Thymus (tissue), 14 donors: ENCODE results near the gene SLC39A6. TPM values are rescaled to one million over a fixed set of nuclear protein-coding genes. Genes with fewer than 3 reads are reported as not detected.
"Not testable (repeated sequence)": the region's sequence is repeated elsewhere in the genome, so short reads cannot be mapped to it uniquely, and the experiment has no call there.

Experiments used
- DNase-seq, 9 donors: peaks; one replicate each; pipeline ENCODE4 v3.0.0-alpha.2; 2013; ENCODE audit warnings: low spot score in 9 of 9, low read depth in 6 of 9, missing footprints in 1 of 9
- H3K27ac ChIP-seq, 2 donors: one replicate each; pipeline ENCODE4 v1.5.1; 2013; ENCODE audit warnings: control low read depth in 1 of 2, low read depth in 1 of 2, low read length in 1 of 2, mild to moderate bottlenecking in 1 of 2, moderate library complexity in 1 of 2
- H3K27me3 ChIP-seq, 2 donors: one replicate each; pipeline ENCODE4 v1.5.1; 2013; ENCODE audit warnings: low read length in 1 of 2; ENCODE audit not compliant: control insufficient read depth in 2 of 2, insufficient read depth in 1 of 2
- H3K36me3 ChIP-seq, 2 donors: one replicate each; pipeline ENCODE4 v1.5.1; 2013; ENCODE audit warnings: low read length in 1 of 2, mild to moderate bottlenecking in 1 of 2, moderate library complexity in 1 of 2; ENCODE audit not compliant: control insufficient read depth in 2 of 2, insufficient read depth in 2 of 2
- H3K4me1 ChIP-seq, 2 donors: one replicate each; pipeline ENCODE4 v1.5.1; 2013; ENCODE audit warnings: low read length in 2 of 2; ENCODE audit not compliant: control insufficient read depth in 2 of 2, insufficient read depth in 2 of 2
- H3K4me3 ChIP-seq, 2 donors: one replicate each; pipeline ENCODE4 v1.5.1; 2013; ENCODE audit warnings: low read length in 2 of 2, control low read depth in 1 of 2, mild to moderate bottlenecking in 1 of 2
- H3K9me3 ChIP-seq, 2 donors: one replicate each; pipeline ENCODE4 v1.5.1; 2013; ENCODE audit warnings: low read length in 1 of 2, mild to moderate bottlenecking in 1 of 2; ENCODE audit not compliant: control insufficient read depth in 2 of 2, insufficient read depth in 1 of 2
- WGBS: extraction: QIAGEN DNeasy Blood & Tissue Kit; methylation state at CpG from one replicate; pipeline ENCODE4 v1.1.7; 2013; 5-methylcytosine and 5-hydroxymethylcytosine counted together
- long read RNA-seq, 10 donors: transcript quantifications; one replicate each; lab custom pipeline, GENCODE V29; 2026
- polyA plus RNA-seq: library from polyadenylated mRNA; stranded (reverse); fragments of 200-250 nt; gene quantifications from one replicate; pipeline ENCODE4 v1.2.3, GENCODE V29; 2013
- total RNA-seq: library from RNA; stranded (reverse); fragments of 120-200 nt; gene quantifications from one replicate; pipeline ENCODE4 v1.2.4, GENCODE V29; 2013
- donor health status: healthy.

SLC39A6 gene, protein sequence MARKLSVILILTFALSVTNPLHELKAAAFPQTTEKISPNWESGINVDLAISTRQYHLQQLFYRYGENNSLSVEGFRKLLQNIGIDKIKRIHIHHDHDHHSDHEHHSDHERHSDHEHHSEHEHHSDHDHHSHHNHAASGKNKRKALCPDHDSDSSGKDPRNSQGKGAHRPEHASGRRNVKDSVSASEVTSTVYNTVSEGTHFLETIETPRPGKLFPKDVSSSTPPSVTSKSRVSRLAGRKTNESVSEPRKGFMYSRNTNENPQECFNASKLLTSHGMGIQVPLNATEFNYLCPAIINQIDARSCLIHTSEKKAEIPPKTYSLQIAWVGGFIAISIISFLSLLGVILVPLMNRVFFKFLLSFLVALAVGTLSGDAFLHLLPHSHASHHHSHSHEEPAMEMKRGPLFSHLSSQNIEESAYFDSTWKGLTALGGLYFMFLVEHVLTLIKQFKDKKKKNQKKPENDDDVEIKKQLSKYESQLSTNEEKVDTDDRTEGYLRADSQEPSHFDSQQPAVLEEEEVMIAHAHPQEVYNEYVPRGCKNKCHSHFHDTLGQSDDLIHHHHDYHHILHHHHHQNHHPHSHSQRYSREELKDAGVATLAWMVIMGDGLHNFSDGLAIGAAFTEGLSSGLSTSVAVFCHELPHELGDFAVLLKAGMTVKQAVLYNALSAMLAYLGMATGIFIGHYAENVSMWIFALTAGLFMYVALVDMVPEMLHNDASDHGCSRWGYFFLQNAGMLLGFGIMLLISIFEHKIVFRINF
- total RNA-seq, result 20.5 TPM
- polyA plus RNA-seq, result 12.8 TPM
- long read RNA-seq, donor 1, result 0 reads
- long read RNA-seq, donor 2, transcript SLC39A6-201 (10 exons, 3,543 nt), result major isoform, 7 of 139 reads
- long read RNA-seq, donor 2, partial matches to known transcripts, result 111 of 139 reads
- long read RNA-seq, donor 2, other reads (novel, unspliced or antisense), result 20 of 139 reads
- long read RNA-seq, donor 3, transcript SLC39A6-201 (10 exons, 3,543 nt), result major isoform, 6 of 17 reads
- long read RNA-seq, donor 3, partial matches to known transcripts, result 9 of 17 reads
- long read RNA-seq, donor 3, other reads (novel, unspliced or antisense), result 0 of 17 reads
- long read RNA-seq, donor 4, partial matches to known transcripts, result 0 of 4 reads
- long read RNA-seq, donor 4, other reads (novel, unspliced or antisense), result 0 of 4 reads
- long read RNA-seq, donor 5, transcript SLC39A6-201 (10 exons, 3,543 nt), result major isoform, 6 of 11 reads
- long read RNA-seq, donor 5, partial matches to known transcripts, result 5 of 11 reads
- long read RNA-seq, donor 5, other reads (novel, unspliced or antisense), result 0 of 11 reads
- long read RNA-seq, donor 6, transcript SLC39A6-201 (10 exons, 3,543 nt), result major isoform, 5 of 37 reads
- long read RNA-seq, donor 6, partial matches to known transcripts, result 32 of 37 reads
- long read RNA-seq, donor 6, other reads (novel, unspliced or antisense), result 0 of 37 reads
- long read RNA-seq, donor 7, partial matches to known transcripts, result 0 of 3 reads
- long read RNA-seq, donor 7, other reads (novel, unspliced or antisense), result 0 of 3 reads
- long read RNA-seq, donor 8, partial matches to known transcripts, result 5 of 5 reads
- long read RNA-seq, donor 8, other reads (novel, unspliced or antisense), result 0 of 5 reads
- long read RNA-seq, donor 9, partial matches to known transcripts, result 0 of 4 reads
- long read RNA-seq, donor 9, other reads (novel, unspliced or antisense), result 0 of 4 reads
- long read RNA-seq, donor 10, transcript SLC39A6-201 (10 exons, 3,543 nt), result major isoform, 6 of 20 reads
- long read RNA-seq, donor 10, partial matches to known transcripts, result 13 of 20 reads
- long read RNA-seq, donor 10, other reads (novel, unspliced or antisense), result 0 of 20 reads

DNA sequence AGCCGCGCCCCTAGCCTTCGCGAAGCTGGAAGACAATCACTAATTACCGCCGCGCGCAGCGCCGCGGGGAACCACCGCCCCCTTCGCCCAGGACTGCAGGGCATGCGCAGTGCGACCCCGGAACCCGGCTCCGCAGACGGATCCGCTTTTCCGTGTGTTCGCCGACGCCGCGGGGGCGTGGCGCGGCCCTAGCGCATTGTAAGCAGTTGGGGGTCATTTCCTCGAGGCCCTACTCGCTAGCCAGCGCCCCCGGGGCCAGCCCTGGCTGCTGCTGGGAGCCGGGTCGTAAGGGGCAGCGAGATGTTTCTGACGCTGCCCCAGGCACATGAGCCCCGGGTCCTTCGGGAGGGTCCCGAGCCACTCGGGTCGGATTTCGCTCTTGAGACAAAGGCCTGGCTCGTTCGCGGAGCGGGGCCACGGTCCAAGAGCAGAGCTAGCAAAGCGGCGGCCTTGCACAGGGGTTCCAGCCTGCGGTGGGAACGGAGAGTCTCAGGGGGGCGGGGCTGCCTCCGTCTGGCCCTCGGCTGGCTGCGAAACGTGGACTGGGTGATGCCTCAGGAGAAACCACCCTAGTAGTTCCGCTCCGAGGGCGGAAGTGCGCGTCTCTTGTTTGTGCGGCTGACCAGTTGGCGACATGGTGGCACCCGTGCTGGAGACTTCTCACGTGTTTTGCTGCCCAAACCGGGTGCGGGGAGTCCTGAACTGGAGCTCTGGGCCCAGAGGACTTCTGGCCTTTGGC lies at the start of gene SLC39A6, which contains the start of gene ELP2:
TSS of gene SLC39A6 (minus strand) at position 41 of the 739 bp plus-strand sequence. CDS start 2,333 bp downstream, outside the sequence.
TSS of gene ELP2 (plus strand) at position 600 of the 739 bp plus-strand sequence. CDS start at position 635, 35 bp downstream.
- no peaks in the 10 kb centered on the region for H3K27me3 ChIP-seq
- peaks cover 0 to 5% of the 10 kb centered on the region in 2 donors for H3K36me3 ChIP-seq
- DNase-seq, result peak; percentile 85 to 98 (median 94)
- peaks cover 15 to 27% of the 10 kb centered on the region in 2 donors for H3K4me1 ChIP-seq
- H3K27ac ChIP-seq, result peak within 1 kb of the TSS; percentile 97 to 98
- under 1% methylated on average over 69 of the region's 69 CpGs for WGBS
- peaks cover 0 to 2% of the 10 kb centered on the region in 2 donors for H3K9me3 ChIP-seq
- peak within 1 kb of the TSS; percentile 77 to 99 for H3K4me3 ChIP-seq

DNA sequence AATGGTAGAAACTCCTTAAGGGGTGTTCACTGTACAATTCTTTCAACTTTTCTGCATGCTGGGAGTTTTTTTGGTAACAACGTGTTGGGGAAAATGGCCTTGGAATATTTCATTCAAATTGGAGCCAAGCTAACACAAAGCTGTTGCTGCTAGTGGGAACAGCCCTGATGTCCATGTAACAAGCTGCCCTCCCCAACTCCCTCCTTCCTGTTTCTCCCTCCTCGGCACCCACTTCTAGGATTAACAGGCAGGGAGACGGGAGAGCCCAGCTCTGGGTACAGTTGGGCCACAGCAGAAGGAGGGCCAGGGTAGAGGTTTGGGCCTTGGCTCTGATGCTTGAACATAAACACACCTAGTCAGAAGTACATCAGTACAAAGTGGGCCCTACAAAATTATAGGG lies 48.8 kb upstream of the SLC39A6 start:
- Histone ChIP-seq H3K4me1 (no peaks in the 10 kb centered on the region), H3K27ac (no peak overlapping the region), H3K27me3 (no peaks in the 10 kb centered on the region), H3K9me3 (no peaks in the 10 kb centered on the region), H3K36me3 (peaks cover 29 to 33% of the 10 kb centered on the region in 2 donors), H3K4me3 (no peak overlapping the region)
- WGBS, result 95% methylated on average over 3 of the region's 3 CpGs
- DNase-seq, result no peak

DNA sequence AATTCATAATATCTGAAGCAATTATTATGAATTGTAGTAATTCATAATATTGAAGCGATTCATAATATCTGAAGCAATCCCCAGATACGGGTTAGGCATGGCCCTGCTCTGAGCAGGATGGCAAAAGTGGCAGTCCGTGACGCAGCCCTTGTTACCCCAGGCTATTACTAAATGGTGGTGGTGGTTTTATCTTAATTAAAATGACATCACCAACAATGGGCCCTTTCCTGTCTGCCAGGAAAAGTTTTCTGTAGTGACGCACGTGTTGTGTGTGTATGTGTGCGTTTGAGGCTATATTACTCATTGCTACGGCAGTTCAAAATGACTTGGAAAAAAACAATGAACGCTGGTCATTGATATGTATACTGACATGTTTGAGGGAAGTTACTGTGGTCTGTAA lies 47.6 kb upstream of the SLC39A6 start:
- peaks cover 37 to 38% of the 10 kb centered on the region in 2 donors for H3K36me3 ChIP-seq
- WGBS, result 98% methylated on average over 9 of the region's 9 CpGs

DNA sequence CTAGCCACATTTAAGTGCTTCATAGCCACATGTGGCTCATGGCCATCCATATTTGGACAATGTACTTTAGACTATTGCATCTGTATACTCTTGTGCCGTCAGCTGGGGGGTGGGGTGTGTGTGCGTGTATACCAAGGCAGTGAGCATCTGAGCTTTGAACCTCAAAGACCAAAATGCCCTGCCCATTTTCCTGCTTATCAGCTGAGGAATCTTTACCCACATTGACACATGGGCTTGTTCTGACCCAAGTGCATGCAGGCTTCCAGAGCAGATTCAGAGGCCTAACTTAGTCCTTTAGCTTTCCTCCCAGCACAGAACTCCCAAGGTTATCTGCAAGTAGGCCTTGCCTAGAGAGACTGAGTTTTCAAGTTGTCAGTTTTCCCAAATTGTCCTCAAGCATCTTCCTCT lies 47.0 kb upstream of the SLC39A6 start:
- Histone ChIP-seq H3K4me1 (no peaks in the 10 kb centered on the region), H3K27ac (no peak overlapping the region), H3K36me3 (peaks cover 39 to 41% of the 10 kb centered on the region in 2 donors), H3K27me3 (no peaks in the 10 kb centered on the region), H3K4me3 (no peak overlapping the region), H3K9me3 (no peaks in the 10 kb centered on the region)
- 97% methylated on average over 2 of the region's 2 CpGs for WGBS
- no peak for DNase-seq

More for the DNA sequence above, 47.6 kb upstream of the SLC39A6 start:
- Histone ChIP-seq H3K27me3 (no peaks in the 10 kb centered on the region), H3K27ac (no peak overlapping the region), H3K4me1 (no peaks in the 10 kb centered on the region), H3K9me3 (no peaks in the 10 kb centered on the region), H3K4me3 (no peak overlapping the region)
- no peak for DNase-seq

DNA sequence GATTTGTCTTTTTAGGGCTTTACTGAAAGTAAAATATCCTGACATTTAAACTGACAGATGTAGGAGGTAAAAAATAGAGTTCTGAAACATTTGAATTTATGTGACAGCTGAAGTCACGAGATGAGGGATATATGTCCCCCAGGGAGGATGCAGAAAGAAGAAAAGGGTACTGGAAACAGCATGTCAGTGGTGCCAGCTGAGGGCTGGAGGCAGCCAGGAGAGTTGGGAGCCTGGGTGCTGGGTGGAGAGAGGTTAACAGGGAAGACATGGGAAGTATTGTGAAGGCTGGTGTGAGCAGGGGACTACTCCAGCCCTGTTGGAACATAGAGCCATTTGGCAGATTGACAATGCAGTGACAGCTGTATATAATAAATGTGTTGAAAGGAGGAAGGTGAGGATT lies 46.3 kb upstream of the SLC39A6 start:
- 98% methylated on average over 1 of the region's 1 CpG for WGBS
- Histone ChIP-seq H3K4me3 (no peak overlapping the region), H3K36me3 (peaks cover 45% of the 10 kb centered on the region in 2 donors), H3K27me3 (no peaks in the 10 kb centered on the region), H3K4me1 (no peaks in the 10 kb centered on the region), H3K9me3 (no peaks in the 10 kb centered on the region), H3K27ac (no peak overlapping the region)
- no peak for DNase-seq

DNA sequence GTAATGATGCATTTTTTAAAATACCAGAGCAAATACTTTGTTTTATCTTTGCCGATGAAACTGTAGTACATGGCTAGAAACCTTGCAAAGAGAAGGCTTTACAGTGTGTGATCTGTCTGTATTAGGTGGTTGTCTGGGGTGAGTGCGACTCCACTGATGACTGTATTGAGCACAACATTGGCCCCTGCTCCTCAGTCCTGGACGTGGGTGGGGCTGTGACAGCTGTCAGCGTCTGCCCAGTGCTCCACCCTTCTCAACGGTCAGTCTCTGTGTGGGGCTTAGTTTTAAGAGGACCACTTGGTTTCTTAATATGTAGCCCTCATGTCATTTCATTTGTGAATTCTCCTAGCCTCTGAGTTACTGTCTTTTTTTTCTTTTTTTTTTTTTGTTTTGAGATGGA lies 40.8 kb upstream of the SLC39A6 start:
- no peaks in the 10 kb centered on the region for H3K27me3 ChIP-seq
- 78% methylated on average over 5 of the region's 5 CpGs for WGBS
- DNase-seq, result no peak
- H3K4me3 ChIP-seq, result no peak overlapping the region
- H3K9me3 ChIP-seq, result no peaks in the 10 kb centered on the region
- no peaks in the 10 kb centered on the region for H3K4me1 ChIP-seq
- H3K27ac ChIP-seq, result no peak overlapping the region
- peaks cover 41 to 62% of the 10 kb centered on the region in 2 donors for H3K36me3 ChIP-seq

DNA sequence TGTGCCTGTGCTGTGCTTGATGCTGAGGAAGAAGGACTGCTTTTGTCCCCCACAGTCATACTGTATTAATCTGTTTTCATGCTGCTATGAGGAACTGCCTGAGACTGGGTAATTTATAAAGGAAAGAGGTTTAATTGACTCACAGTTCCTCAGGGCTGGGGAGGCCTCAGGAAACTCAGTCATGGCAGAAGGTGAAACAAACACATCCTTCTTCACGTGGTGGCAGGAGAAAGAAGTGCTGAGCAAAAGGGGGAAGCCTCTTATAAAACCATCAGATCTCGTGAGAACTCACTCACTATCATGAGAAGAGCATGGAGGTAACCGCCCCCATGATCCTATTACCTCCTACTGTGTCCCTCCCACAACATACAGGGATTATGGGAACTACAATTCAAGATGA lies 39.2 kb upstream of the SLC39A6 start:
- not testable (repeated sequence) for H3K27ac ChIP-seq, H3K27me3 ChIP-seq, H3K4me3 ChIP-seq, H3K9me3 ChIP-seq, DNase-seq, H3K4me1 ChIP-seq
- 90% methylated on average over 3 of the region's 3 CpGs for WGBS
- H3K36me3 ChIP-seq, result peaks cover 35 to 62% of the 10 kb centered on the region in 2 donors
